Measurements from ENCODE around the gene CAPN11.

DNA sequence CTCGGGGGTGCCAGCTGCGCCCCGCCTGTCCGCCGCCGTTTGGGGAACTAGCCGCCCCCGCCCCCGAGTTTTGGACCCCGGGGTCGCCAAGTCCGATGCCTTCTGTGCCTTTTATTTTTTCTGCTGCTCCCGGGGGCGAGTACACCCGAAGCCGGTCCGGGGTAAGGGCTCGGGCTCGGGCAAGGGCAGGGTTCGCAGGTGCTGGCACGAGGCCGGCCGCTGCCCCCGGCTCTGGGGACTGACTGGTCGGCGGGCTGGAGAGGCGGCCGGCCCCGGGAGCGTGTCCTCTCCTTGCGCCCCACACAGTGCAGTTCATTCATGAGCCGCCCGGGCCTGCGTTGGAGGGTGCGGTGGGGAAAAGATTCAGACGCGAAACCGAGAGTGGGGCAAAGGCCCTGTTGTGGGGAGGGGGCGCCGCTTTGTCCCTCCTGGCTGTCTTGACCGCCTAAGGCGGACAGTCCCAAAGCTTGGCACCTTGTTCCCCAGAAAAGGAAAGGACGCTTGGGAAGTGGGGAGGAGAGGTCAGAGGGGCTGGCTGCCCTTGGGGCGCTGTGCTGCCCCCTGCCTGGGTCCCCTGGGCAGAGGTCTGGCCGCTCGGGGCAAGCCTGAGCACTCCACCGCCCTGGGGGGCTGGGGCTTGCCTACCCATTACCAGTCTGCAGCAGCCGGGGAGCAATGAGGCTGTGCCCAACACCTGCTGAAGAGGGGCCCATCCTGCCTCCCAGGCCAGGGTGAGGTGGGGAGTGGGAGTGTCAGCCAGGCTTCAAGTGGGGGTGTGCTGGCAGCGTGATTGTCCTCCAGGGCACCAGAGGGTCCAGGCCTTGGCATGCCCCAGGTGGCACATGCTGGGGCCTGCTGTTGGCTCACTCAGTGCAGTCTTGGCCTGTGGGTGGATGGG, 30.4 kb upstream of the CAPN11 start:
- TF ChIP-seq, protein P1, sequence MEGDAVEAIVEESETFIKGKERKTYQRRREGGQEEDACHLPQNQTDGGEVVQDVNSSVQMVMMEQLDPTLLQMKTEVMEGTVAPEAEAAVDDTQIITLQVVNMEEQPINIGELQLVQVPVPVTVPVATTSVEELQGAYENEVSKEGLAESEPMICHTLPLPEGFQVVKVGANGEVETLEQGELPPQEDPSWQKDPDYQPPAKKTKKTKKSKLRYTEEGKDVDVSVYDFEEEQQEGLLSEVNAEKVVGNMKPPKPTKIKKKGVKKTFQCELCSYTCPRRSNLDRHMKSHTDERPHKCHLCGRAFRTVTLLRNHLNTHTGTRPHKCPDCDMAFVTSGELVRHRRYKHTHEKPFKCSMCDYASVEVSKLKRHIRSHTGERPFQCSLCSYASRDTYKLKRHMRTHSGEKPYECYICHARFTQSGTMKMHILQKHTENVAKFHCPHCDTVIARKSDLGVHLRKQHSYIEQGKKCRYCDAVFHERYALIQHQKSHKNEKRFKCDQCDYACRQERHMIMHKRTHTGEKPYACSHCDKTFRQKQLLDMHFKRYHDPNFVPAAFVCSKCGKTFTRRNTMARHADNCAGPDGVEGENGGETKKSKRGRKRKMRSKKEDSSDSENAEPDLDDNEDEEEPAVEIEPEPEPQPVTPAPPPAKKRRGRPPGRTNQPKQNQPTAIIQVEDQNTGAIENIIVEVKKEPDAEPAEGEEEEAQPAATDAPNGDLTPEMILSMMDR (IDR thresholded peaks at IDR 0.05 in 2 of 3, conservative IDR thresholded peaks at IDR 0.05 in 1 of 3; ENCODE audit: insufficient read depth in 2 of 3, low read depth in 1 of 3, low read length in 3 of 3), result peak in 2 of 3 experiments; percentile 25 to 39; a peak in 2 of 6 replicates
- no peak for TF ChIP-seq KLF10 (CRISPR knock-in tag; IDR thresholded peaks at IDR 0.05)
- no peak for TF ChIP-seq FOSL1 (tag; conservative IDR thresholded peaks at IDR 0.05)
- no peak for TF ChIP-seq NCOA1 (IDR thresholded peaks at IDR 0.05; ENCODE audit: low read depth)
- TF ChIP-seq NFIC (IDR thresholded peaks at IDR 0.05), result no peak
- no peak for TF ChIP-seq FOXM1 (IDR thresholded peaks at IDR 0.05; ENCODE audit: low read depth)
- no peak for TF ChIP-seq FOXM1 (CRISPR knock-in tag; IDR thresholded peaks at IDR 0.05; ENCODE audit: low read depth)
- TF ChIP-seq, protein P2, sequence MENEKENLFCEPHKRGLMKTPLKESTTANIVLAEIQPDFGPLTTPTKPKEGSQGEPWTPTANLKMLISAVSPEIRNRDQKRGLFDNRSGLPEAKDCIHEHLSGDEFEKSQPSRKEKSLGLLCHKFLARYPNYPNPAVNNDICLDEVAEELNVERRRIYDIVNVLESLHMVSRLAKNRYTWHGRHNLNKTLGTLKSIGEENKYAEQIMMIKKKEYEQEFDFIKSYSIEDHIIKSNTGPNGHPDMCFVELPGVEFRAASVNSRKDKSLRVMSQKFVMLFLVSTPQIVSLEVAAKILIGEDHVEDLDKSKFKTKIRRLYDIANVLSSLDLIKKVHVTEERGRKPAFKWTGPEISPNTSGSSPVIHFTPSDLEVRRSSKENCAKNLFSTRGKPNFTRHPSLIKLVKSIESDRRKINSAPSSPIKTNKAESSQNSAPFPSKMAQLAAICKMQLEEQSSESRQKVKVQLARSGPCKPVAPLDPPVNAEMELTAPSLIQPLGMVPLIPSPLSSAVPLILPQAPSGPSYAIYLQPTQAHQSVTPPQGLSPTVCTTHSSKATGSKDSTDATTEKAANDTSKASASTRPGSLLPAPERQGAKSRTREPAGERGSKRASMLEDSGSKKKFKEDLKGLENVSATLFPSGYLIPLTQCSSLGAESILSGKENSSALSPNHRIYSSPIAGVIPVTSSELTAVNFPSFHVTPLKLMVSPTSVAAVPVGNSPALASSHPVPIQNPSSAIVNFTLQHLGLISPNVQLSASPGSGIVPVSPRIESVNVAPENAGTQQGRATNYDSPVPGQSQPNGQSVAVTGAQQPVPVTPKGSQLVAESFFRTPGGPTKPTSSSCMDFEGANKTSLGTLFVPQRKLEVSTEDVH (IDR thresholded peaks at IDR 0.05; ENCODE audit: low read depth, partially characterized antibody), result no peak
- peak; percentile 24 for TF ChIP-seq SMAD4 (CRISPR knock-in tag; conservative IDR thresholded peaks at IDR 0.05)

All from K562 (cell line).